ENCODE data around the gene GRIA2.

The GRIA2 gene

DNA sequence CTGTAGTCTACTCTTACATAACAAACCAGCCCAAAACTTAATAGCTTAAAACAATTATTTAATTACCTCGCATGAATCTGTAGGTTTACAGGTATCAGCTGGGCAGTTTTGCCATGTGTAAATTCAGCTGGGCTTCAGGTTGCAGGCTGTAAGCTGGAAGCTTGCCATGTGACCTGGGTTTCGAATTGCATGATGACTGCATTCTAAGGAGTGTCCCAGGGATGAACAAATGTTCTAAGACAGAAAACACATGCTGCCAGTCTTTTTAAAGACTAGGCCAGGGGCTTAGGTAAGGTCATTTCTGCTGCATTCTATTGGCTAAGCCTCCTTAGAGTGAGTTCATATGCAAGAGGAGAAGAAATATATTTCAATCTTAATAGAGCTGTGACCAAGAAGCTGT, 44.8 kb downstream of the GRIA2 start:
- Histone ChIP-seq H3K27me3 (ENCODE audit: insufficient read depth, low read length) (no peaks in the 10 kb centered on the region), H3K4me1 (ENCODE audit: insufficient read depth, low read length, severe bottlenecking) (no peaks in the 10 kb centered on the region), H3K9me2 (ENCODE audit: low read depth, low read length) (no peaks in the 10 kb centered on the region), H3K9me3 (ENCODE audit: low read length) (no peaks in the 10 kb centered on the region), H3K36me3 (ENCODE audit: insufficient read depth, low read length) (no peaks in the 10 kb centered on the region), H3K4me3 (ENCODE audit: low read depth, low read length, poor library complexity, severe bottlenecking) (no peak overlapping the region), H3K4me2 (ENCODE audit: low read length) (no peak overlapping the region), H3K9ac (ENCODE audit: low read length) (no peak overlapping the region), H4K20me1 (ENCODE audit: insufficient read depth, low read length) (no peaks in the 10 kb centered on the region), H3K27ac (ENCODE audit: low read depth, low read length, poor library complexity, severe bottlenecking) (no peak overlapping the region), H3K79me2 (ENCODE audit: insufficient read depth, low read length) (no peaks in the 10 kb centered on the region), H2AFZ (ENCODE audit: low read length) (no peak overlapping the region), H3F3A (ENCODE audit: insufficient read depth, low read length) (no peaks in the 10 kb centered on the region)
- TF ChIP-seq EZH2 (IDR thresholded peaks at IDR 0.05; ENCODE audit: borderline replicate concordance, low read length): no peak
- TF ChIP-seq, protein P1, sequence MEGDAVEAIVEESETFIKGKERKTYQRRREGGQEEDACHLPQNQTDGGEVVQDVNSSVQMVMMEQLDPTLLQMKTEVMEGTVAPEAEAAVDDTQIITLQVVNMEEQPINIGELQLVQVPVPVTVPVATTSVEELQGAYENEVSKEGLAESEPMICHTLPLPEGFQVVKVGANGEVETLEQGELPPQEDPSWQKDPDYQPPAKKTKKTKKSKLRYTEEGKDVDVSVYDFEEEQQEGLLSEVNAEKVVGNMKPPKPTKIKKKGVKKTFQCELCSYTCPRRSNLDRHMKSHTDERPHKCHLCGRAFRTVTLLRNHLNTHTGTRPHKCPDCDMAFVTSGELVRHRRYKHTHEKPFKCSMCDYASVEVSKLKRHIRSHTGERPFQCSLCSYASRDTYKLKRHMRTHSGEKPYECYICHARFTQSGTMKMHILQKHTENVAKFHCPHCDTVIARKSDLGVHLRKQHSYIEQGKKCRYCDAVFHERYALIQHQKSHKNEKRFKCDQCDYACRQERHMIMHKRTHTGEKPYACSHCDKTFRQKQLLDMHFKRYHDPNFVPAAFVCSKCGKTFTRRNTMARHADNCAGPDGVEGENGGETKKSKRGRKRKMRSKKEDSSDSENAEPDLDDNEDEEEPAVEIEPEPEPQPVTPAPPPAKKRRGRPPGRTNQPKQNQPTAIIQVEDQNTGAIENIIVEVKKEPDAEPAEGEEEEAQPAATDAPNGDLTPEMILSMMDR (IDR thresholded peaks at IDR 0.05; ENCODE audit: low read length): no peak

DNA sequence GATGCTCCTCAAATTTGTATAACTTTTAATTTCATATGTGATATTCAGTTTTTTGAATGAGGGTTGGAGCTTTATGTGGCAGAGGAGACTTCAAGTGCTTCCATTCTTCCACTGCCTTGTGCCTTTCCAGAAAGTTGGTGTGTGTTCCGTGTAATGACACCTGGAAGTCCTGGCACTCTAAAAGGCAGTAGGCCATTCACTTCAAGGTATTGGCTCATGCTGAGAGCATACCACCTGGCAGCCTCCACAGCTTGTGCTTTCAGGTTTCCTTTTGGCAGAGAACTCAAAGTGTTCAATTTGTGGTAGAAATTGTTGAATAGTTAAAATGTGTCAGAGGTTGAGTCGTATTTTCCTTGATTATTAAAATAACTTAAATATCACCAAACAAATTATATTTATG, 49.6 kb downstream of the GRIA2 start:
- Histone ChIP-seq H3K9me3 (ENCODE audit: low read length) (no peaks in the 10 kb centered on the region), H3K9me2 (ENCODE audit: low read depth, low read length) (no peaks in the 10 kb centered on the region), H3K27me3 (ENCODE audit: insufficient read depth, low read length) (no peaks in the 10 kb centered on the region), H3K4me1 (ENCODE audit: insufficient read depth, low read length, severe bottlenecking) (no peaks in the 10 kb centered on the region), H3K4me2 (ENCODE audit: low read length) (no peak overlapping the region), H3K4me3 (ENCODE audit: low read depth, low read length, poor library complexity, severe bottlenecking) (no peak overlapping the region), H3F3A (ENCODE audit: insufficient read depth, low read length) (no peaks in the 10 kb centered on the region), H3K27ac (ENCODE audit: low read depth, low read length, poor library complexity, severe bottlenecking) (no peak overlapping the region), H4K20me1 (ENCODE audit: insufficient read depth, low read length) (no peaks in the 10 kb centered on the region), H3K36me3 (ENCODE audit: insufficient read depth, low read length) (no peaks in the 10 kb centered on the region), H2AFZ (ENCODE audit: low read length) (no peak overlapping the region), H3K79me2 (ENCODE audit: insufficient read depth, low read length) (no peaks in the 10 kb centered on the region), H3K9ac (ENCODE audit: low read length) (no peak overlapping the region)
- no peak for TF ChIP-seq EZH2 (IDR thresholded peaks at IDR 0.05; ENCODE audit: borderline replicate concordance, low read length)

DNA sequence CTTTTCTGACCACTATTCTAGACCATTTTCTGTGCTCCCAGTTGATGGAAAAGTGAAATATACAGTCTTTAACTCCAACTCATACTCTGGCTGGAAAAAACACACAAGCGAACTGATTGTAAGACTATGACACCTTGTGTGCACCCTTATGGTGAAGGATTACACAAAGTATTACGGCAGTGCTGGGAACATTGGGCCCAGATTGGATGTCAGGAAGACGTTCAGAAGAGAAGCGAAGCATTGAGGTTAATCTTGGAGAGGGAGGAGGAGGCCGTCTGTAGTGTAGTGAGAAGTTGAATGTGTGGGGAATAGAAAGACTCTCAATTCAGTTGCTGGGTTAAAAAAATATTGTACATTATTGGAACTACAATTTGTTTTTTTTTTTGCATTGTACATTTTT, 50.0 kb downstream of the GRIA2 start:
- H3K4me3 ChIP-seq (ENCODE audit: low read depth, low read length, poor library complexity, severe bottlenecking): no peak overlapping the region
- no peak overlapping the region for H3K9ac ChIP-seq (ENCODE audit: low read length)
- no peak overlapping the region for H3K27ac ChIP-seq (ENCODE audit: low read depth, low read length, poor library complexity, severe bottlenecking)
- no peak overlapping the region for H2AFZ ChIP-seq (ENCODE audit: low read length)
- H3K27me3 ChIP-seq (ENCODE audit: insufficient read depth, low read length): no peaks in the 10 kb centered on the region
- H3K79me2 ChIP-seq (ENCODE audit: insufficient read depth, low read length): no peaks in the 10 kb centered on the region
- H3K4me1 ChIP-seq (ENCODE audit: insufficient read depth, low read length, severe bottlenecking): no peaks in the 10 kb centered on the region
- TF ChIP-seq, protein P1 (IDR thresholded peaks at IDR 0.05; ENCODE audit: low read length): no peak
- TF ChIP-seq EZH2 (IDR thresholded peaks at IDR 0.05; ENCODE audit: borderline replicate concordance, low read length): no peak
- H3K36me3 ChIP-seq (ENCODE audit: insufficient read depth, low read length): no peaks in the 10 kb centered on the region
- H3K9me3 ChIP-seq (ENCODE audit: low read length): no peaks in the 10 kb centered on the region
- no peak overlapping the region for H3K4me2 ChIP-seq (ENCODE audit: low read length)
- H4K20me1 ChIP-seq (ENCODE audit: insufficient read depth, low read length): no peaks in the 10 kb centered on the region
- no peaks in the 10 kb centered on the region for H3F3A ChIP-seq (ENCODE audit: insufficient read depth, low read length)
- H3K9me2 ChIP-seq (ENCODE audit: low read depth, low read length): no peaks in the 10 kb centered on the region

DNA sequence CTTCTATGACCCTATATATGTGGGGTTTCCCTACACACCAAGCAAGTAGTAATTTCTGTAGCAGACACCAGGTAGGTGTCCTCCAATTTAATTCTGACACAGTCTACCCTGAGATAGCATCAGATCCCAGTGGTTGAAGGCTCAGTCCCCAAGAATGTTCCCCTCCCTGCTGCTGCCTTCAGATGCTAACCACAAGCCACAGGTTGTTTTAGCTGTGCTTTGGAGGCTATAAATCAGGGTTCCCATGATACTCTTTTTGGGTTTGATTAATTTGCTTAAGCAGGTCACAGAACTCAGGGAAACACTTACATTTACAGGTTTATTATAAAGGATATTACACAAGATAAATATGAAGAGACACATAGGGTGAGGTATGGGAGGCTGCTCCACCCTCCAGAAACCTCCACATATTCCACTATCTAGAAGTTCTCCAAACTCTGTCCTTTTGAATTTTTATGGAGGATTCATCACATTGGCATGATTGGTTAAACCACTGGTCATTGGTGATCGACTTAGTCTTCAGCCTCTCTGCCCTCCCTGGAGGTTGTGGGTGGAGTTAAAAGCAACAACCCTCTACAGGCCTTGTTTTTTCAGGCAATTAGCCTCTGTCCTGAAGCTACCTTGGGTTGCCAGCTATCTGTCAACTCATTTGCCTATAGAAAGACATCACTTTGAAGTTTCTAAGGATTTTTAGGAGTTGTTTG, 50.8 kb downstream of the GRIA2 start:
- no peak overlapping the region for H3K4me3 ChIP-seq (ENCODE audit: low read depth, low read length, poor library complexity, severe bottlenecking)
- no peaks in the 10 kb centered on the region for H3K79me2 ChIP-seq (ENCODE audit: insufficient read depth, low read length)
- TF ChIP-seq, protein P1 (IDR thresholded peaks at IDR 0.05; ENCODE audit: low read length): no peak
- no peak for TF ChIP-seq EZH2 (IDR thresholded peaks at IDR 0.05; ENCODE audit: borderline replicate concordance, low read length)
- no peak overlapping the region for H3K27ac ChIP-seq (ENCODE audit: low read depth, low read length, poor library complexity, severe bottlenecking)
- H3K4me2 ChIP-seq (ENCODE audit: low read length): no peak overlapping the region
- no peaks in the 10 kb centered on the region for H4K20me1 ChIP-seq (ENCODE audit: insufficient read depth, low read length)
- H3F3A ChIP-seq (ENCODE audit: insufficient read depth, low read length): no peaks in the 10 kb centered on the region
- no peaks in the 10 kb centered on the region for H3K36me3 ChIP-seq (ENCODE audit: insufficient read depth, low read length)
- H3K9ac ChIP-seq (ENCODE audit: low read length): no peak overlapping the region
- H3K4me1 ChIP-seq (ENCODE audit: insufficient read depth, low read length, severe bottlenecking): no peaks in the 10 kb centered on the region
- no peaks in the 10 kb centered on the region for H3K9me2 ChIP-seq (ENCODE audit: low read depth, low read length)
- no peaks in the 10 kb centered on the region for H3K9me3 ChIP-seq (ENCODE audit: low read length)
- H3K27me3 ChIP-seq (ENCODE audit: insufficient read depth, low read length): no peaks in the 10 kb centered on the region
- no peak overlapping the region for H2AFZ ChIP-seq (ENCODE audit: low read length)

Data from OCI-LY1 (cell line).